Measurements from ENCODE around the gene OGDHL.
"Not testable (repeated sequence)": the region's sequence is repeated elsewhere in the genome, so short reads cannot be mapped to it uniquely, and the experiment has no call there.

The OGDHL gene

GRCh38 chr10:49735161-49735560, 27.0 kb downstream of the OGDHL start:
- Histone ChIP-seq H3K4me1 (ENCODE audit: control insufficient read depth in 2 of 2, insufficient read depth in 2 of 2, low read length in 2 of 2) (peaks cover 0 to 2% of the 10 kb centered on the region in 2 donors), H3K9ac (ENCODE audit: low read depth in 1 of 2, low read length in 2 of 2) (no peak overlapping the region), H3K4me3 (ENCODE audit: low read length in 2 of 2) (no peak overlapping the region), H3K36me3 (ENCODE audit: control insufficient read depth in 2 of 2, insufficient read depth in 2 of 2, low read length in 2 of 2) (no peaks in the 10 kb centered on the region), H3K9me3 (ENCODE audit: control insufficient read depth in 2 of 2, low read length in 2 of 2) (no peaks in the 10 kb centered on the region), H3K27me3 (ENCODE audit: control insufficient read depth in 2 of 2, insufficient read depth in 2 of 2, low read length in 2 of 2) (no peaks in the 10 kb centered on the region), H3K27ac (ENCODE audit: low read depth in 2 of 2, low read length in 2 of 2) (no peak overlapping the region)

GRCh38 chr10:49734676-49735075, 27.4 kb downstream of the OGDHL start:
- H3K4me1 ChIP-seq (ENCODE audit: control insufficient read depth in 2 of 2, insufficient read depth in 2 of 2, low read length in 2 of 2), result peaks cover 0 to 2% of the 10 kb centered on the region in 2 donors
- no peaks in the 10 kb centered on the region for H3K36me3 ChIP-seq (ENCODE audit: control insufficient read depth in 2 of 2, insufficient read depth in 2 of 2, low read length in 2 of 2)
- H3K4me3 ChIP-seq (ENCODE audit: low read length in 2 of 2), result no peak overlapping the region
- H3K9me3 ChIP-seq (ENCODE audit: control insufficient read depth in 2 of 2, low read length in 2 of 2), result no peaks in the 10 kb centered on the region
- H3K9ac ChIP-seq (ENCODE audit: low read depth in 1 of 2, low read length in 2 of 2), result no peak overlapping the region
- H3K27ac ChIP-seq (ENCODE audit: low read depth in 2 of 2, low read length in 2 of 2), result no peak overlapping the region
- no peaks in the 10 kb centered on the region for H3K27me3 ChIP-seq (ENCODE audit: control insufficient read depth in 2 of 2, insufficient read depth in 2 of 2, low read length in 2 of 2)

- Histone ChIP-seq H3K27me3 (ENCODE audit: control insufficient read depth in 2 of 2, insufficient read depth in 2 of 2, low read length in 2 of 2) (no peaks in the 10 kb centered on the region), H3K4me1 (ENCODE audit: control insufficient read depth in 2 of 2, insufficient read depth in 2 of 2, low read length in 2 of 2) (peaks cover 0 to 2% of the 10 kb centered on the region in 2 donors), H3K36me3 (ENCODE audit: control insufficient read depth in 2 of 2, insufficient read depth in 2 of 2, low read length in 2 of 2) (no peaks in the 10 kb centered on the region), H3K4me3 (ENCODE audit: low read length in 2 of 2) (no peak overlapping the region), H3K27ac (ENCODE audit: low read depth in 2 of 2, low read length in 2 of 2) (no peak overlapping the region), H3K9ac (ENCODE audit: low read depth in 1 of 2, low read length in 2 of 2) (no peak overlapping the region), H3K9me3 (ENCODE audit: control insufficient read depth in 2 of 2, low read length in 2 of 2) (no peaks in the 10 kb centered on the region)
Observed at GRCh38 chr10:49733866-49734265, 28.3 kb downstream of the OGDHL start.

- H3K9ac ChIP-seq (ENCODE audit: low read depth in 1 of 2, low read length in 2 of 2), result no peak overlapping the region
- H3K4me1 ChIP-seq (ENCODE audit: control insufficient read depth in 2 of 2, insufficient read depth in 2 of 2, low read length in 2 of 2), result no peaks in the 10 kb centered on the region
- no peak overlapping the region for H3K27ac ChIP-seq (ENCODE audit: low read depth in 2 of 2, low read length in 2 of 2)
- no peaks in the 10 kb centered on the region for H3K27me3 ChIP-seq (ENCODE audit: control insufficient read depth in 2 of 2, insufficient read depth in 2 of 2, low read length in 2 of 2)
- no peaks in the 10 kb centered on the region for H3K36me3 ChIP-seq (ENCODE audit: control insufficient read depth in 2 of 2, insufficient read depth in 2 of 2, low read length in 2 of 2)
- no peaks in the 10 kb centered on the region for H3K9me3 ChIP-seq (ENCODE audit: control insufficient read depth in 2 of 2, low read length in 2 of 2)
- no peak overlapping the region for H3K4me3 ChIP-seq (ENCODE audit: low read length in 2 of 2)
Observed at GRCh38 chr10:49726593-49726992, 35.5 kb downstream of the OGDHL start.

- not testable (repeated sequence) for H3K27me3 ChIP-seq (ENCODE audit: control insufficient read depth in 2 of 2, insufficient read depth in 2 of 2, low read length in 2 of 2); H3K4me3 ChIP-seq (ENCODE audit: low read length in 2 of 2); H3K27ac ChIP-seq (ENCODE audit: low read depth in 2 of 2, low read length in 2 of 2); H3K9ac ChIP-seq (ENCODE audit: low read depth in 1 of 2, low read length in 2 of 2); H3K9me3 ChIP-seq (ENCODE audit: control insufficient read depth in 2 of 2, low read length in 2 of 2); H3K4me1 ChIP-seq (ENCODE audit: control insufficient read depth in 2 of 2, insufficient read depth in 2 of 2, low read length in 2 of 2); H3K36me3 ChIP-seq (ENCODE audit: control insufficient read depth in 2 of 2, insufficient read depth in 2 of 2, low read length in 2 of 2)
Observed at GRCh38 chr10:49715157-49715556, 47.0 kb downstream of the OGDHL start.

GRCh38 chr10:49713266-49713665, 48.9 kb downstream of the OGDHL start:
- H3K36me3 ChIP-seq (ENCODE audit: control insufficient read depth in 2 of 2, insufficient read depth in 2 of 2, low read length in 2 of 2), result no peaks in the 10 kb centered on the region
- H3K9me3 ChIP-seq (ENCODE audit: control insufficient read depth in 2 of 2, low read length in 2 of 2), result no peaks in the 10 kb centered on the region
- no peak overlapping the region for H3K27ac ChIP-seq (ENCODE audit: low read depth in 2 of 2, low read length in 2 of 2)
- no peaks in the 10 kb centered on the region for H3K4me1 ChIP-seq (ENCODE audit: control insufficient read depth in 2 of 2, insufficient read depth in 2 of 2, low read length in 2 of 2)
- no peak overlapping the region for H3K4me3 ChIP-seq (ENCODE audit: low read length in 2 of 2)
- H3K27me3 ChIP-seq (ENCODE audit: control insufficient read depth in 2 of 2, insufficient read depth in 2 of 2, low read length in 2 of 2), result no peaks in the 10 kb centered on the region
- no peak overlapping the region for H3K9ac ChIP-seq (ENCODE audit: low read depth in 1 of 2, low read length in 2 of 2)

GRCh38 chr10:49711481-49711880, 50.6 kb downstream of the OGDHL start:
- Histone ChIP-seq H3K4me1 (ENCODE audit: control insufficient read depth in 2 of 2, insufficient read depth in 2 of 2, low read length in 2 of 2) (no peaks in the 10 kb centered on the region), H3K9me3 (ENCODE audit: control insufficient read depth in 2 of 2, low read length in 2 of 2) (no peaks in the 10 kb centered on the region), H3K36me3 (ENCODE audit: control insufficient read depth in 2 of 2, insufficient read depth in 2 of 2, low read length in 2 of 2) (no peaks in the 10 kb centered on the region), H3K27me3 (ENCODE audit: control insufficient read depth in 2 of 2, insufficient read depth in 2 of 2, low read length in 2 of 2) (no peaks in the 10 kb centered on the region), H3K27ac (ENCODE audit: low read depth in 2 of 2, low read length in 2 of 2) (no peak overlapping the region), H3K9ac (ENCODE audit: low read depth in 1 of 2, low read length in 2 of 2) (no peak overlapping the region), H3K4me3 (ENCODE audit: low read length in 2 of 2) (no peak overlapping the region)

- no peak overlapping the region for H3K9ac ChIP-seq (ENCODE audit: low read depth in 1 of 2, low read length in 2 of 2)
- no peaks in the 10 kb centered on the region for H3K36me3 ChIP-seq (ENCODE audit: control insufficient read depth in 2 of 2, insufficient read depth in 2 of 2, low read length in 2 of 2)
- H3K4me3 ChIP-seq (ENCODE audit: low read length in 2 of 2), result no peak overlapping the region
- H3K27ac ChIP-seq (ENCODE audit: low read depth in 2 of 2, low read length in 2 of 2), result no peak overlapping the region
- H3K9me3 ChIP-seq (ENCODE audit: control insufficient read depth in 2 of 2, low read length in 2 of 2), result no peaks in the 10 kb centered on the region
- H3K27me3 ChIP-seq (ENCODE audit: control insufficient read depth in 2 of 2, insufficient read depth in 2 of 2, low read length in 2 of 2), result no peaks in the 10 kb centered on the region
- H3K4me1 ChIP-seq (ENCODE audit: control insufficient read depth in 2 of 2, insufficient read depth in 2 of 2, low read length in 2 of 2), result no peaks in the 10 kb centered on the region
Observed at GRCh38 chr10:49710966-49711365, 51.2 kb downstream of the OGDHL start.

GRCh38 chr10:49709934-49710333, 52.2 kb downstream of the OGDHL start:
- Histone ChIP-seq H3K4me3 (ENCODE audit: low read length in 2 of 2) (no peak overlapping the region), H3K4me1 (ENCODE audit: control insufficient read depth in 2 of 2, insufficient read depth in 2 of 2, low read length in 2 of 2) (no peaks in the 10 kb centered on the region), H3K9me3 (ENCODE audit: control insufficient read depth in 2 of 2, low read length in 2 of 2) (no peaks in the 10 kb centered on the region), H3K27ac (ENCODE audit: low read depth in 2 of 2, low read length in 2 of 2) (no peak overlapping the region), H3K27me3 (ENCODE audit: control insufficient read depth in 2 of 2, insufficient read depth in 2 of 2, low read length in 2 of 2) (no peaks in the 10 kb centered on the region), H3K36me3 (ENCODE audit: control insufficient read depth in 2 of 2, insufficient read depth in 2 of 2, low read length in 2 of 2) (no peaks in the 10 kb centered on the region), H3K9ac (ENCODE audit: low read depth in 1 of 2, low read length in 2 of 2) (no peak overlapping the region)

- no peak overlapping the region for H3K27ac ChIP-seq (ENCODE audit: low read depth in 2 of 2, low read length in 2 of 2)
- H3K36me3 ChIP-seq (ENCODE audit: control insufficient read depth in 2 of 2, insufficient read depth in 2 of 2, low read length in 2 of 2), result no peaks in the 10 kb centered on the region
- no peaks in the 10 kb centered on the region for H3K4me1 ChIP-seq (ENCODE audit: control insufficient read depth in 2 of 2, insufficient read depth in 2 of 2, low read length in 2 of 2)
- H3K9ac ChIP-seq (ENCODE audit: low read depth in 1 of 2, low read length in 2 of 2), result no peak overlapping the region
- no peak overlapping the region for H3K4me3 ChIP-seq (ENCODE audit: low read length in 2 of 2)
- no peaks in the 10 kb centered on the region for H3K27me3 ChIP-seq (ENCODE audit: control insufficient read depth in 2 of 2, insufficient read depth in 2 of 2, low read length in 2 of 2)
- no peaks in the 10 kb centered on the region for H3K9me3 ChIP-seq (ENCODE audit: control insufficient read depth in 2 of 2, low read length in 2 of 2)
Observed at GRCh38 chr10:49707585-49707984, 54.5 kb downstream of the OGDHL start.

GRCh38 chr10:49700997-49701396, 61.1 kb downstream of the OGDHL start:
- Histone ChIP-seq H3K27me3 (ENCODE audit: control insufficient read depth in 2 of 2, insufficient read depth in 2 of 2, low read length in 2 of 2) (peaks cover 0 to 2% of the 10 kb centered on the region in 2 donors), H3K9ac (ENCODE audit: low read depth in 1 of 2, low read length in 2 of 2) (no peak overlapping the region), H3K4me3 (ENCODE audit: low read length in 2 of 2) (no peak overlapping the region), H3K4me1 (ENCODE audit: control insufficient read depth in 2 of 2, insufficient read depth in 2 of 2, low read length in 2 of 2) (no peaks in the 10 kb centered on the region), H3K36me3 (ENCODE audit: control insufficient read depth in 2 of 2, insufficient read depth in 2 of 2, low read length in 2 of 2) (no peaks in the 10 kb centered on the region), H3K9me3 (ENCODE audit: control insufficient read depth in 2 of 2, low read length in 2 of 2) (no peaks in the 10 kb centered on the region), H3K27ac (ENCODE audit: low read depth in 2 of 2, low read length in 2 of 2) (no peak overlapping the region)
